Inflammatory macrophage (primary cell): ENCODE results near the gene LEMD3.
A peak's percentile ranks its signal among the peaks of the same experiment; 100 is the strongest.

Source experiments
- DNase-seq, 2 donors: peaks; one replicate each; pipeline ENCODE4 v3.0.0-alpha.2; 2020 to 2022
- total RNA-seq, 18 experiments: gene quantifications; one replicate each; lab custom pipeline; 2026; ENCODE audit warnings: mixed read lengths in 6 of 18, inconsistent platforms in 2 of 18; lab: John Stamatoyannopoulos, UW

LEMD3 gene
- 31.8 to 72.6 (median 48.6) reads per million in 18 experiments for total RNA-seq

- peak; percentile 80 to 91 for DNase-seq
Measured at GRCh38 chr12:65169320-65170208, at the start of gene LEMD3. LEMD3 (plus strand) TSS chr12:65169583; CDS start chr12:65169597, 14 bp downstream.

- DNase-seq: peak in 1 of 2 donors; percentile 8
Measured at GRCh38 chr12:65121049-65121955, 48.1 kb upstream of the LEMD3 start, which contains the start of gene WIF1. WIF1 (minus strand) TSS chr12:65121305; CDS start chr12:65121191, 114 bp downstream.

- no peak for DNase-seq
Measured at GRCh38 chr12:65121956-65122469, 47.4 kb upstream of the LEMD3 start.

DNA sequence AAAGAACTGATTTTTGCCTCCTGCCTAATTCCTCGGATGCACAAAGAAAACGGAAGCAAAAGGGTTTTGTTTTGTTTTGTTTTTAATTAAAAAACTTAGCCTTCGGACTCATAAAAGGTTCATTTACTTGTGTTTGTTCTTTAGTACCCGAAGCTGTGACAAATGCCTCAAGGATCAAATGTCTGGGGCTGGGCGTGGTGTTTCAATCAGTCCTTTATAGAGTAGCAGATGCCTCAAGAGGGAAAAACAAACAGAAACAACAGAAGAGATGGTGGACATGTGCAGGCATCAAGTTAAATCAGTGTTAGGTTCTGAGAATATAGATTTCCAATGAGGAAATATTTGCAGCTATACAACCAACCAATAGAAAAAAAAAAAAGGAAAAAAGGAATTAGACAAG lies 46.7 kb upstream of the LEMD3 start:
- no peak for DNase-seq

GRCh38 chr12:65123435-65124063 lies 45.8 kb upstream of the LEMD3 start:
- DNase-seq: peak; percentile 60 to 83

DNA sequence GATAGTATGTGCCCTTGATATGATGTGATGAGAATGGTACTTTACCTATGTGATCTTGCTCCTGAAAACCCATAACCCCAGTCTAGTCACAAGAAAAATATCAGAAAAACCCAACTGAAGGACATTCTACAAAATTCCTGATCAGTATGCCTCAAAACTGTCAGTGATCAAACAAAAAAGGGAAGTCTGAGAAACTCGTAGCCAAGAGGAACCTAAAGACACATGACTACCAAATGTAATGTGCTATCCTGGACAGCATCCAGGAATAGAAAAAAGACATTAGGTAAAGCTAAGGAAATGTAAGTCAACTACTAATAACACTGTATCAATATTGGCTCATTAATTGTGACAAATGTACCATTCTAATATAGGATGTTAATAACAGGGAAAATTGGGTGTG lies 44.1 kb upstream of the LEMD3 start:
- DNase-seq: peak; percentile 46 to 61

GRCh38 chr12:65125975-65126374 lies 43.4 kb upstream of the LEMD3 start:
- DNase-seq: no peak

DNA sequence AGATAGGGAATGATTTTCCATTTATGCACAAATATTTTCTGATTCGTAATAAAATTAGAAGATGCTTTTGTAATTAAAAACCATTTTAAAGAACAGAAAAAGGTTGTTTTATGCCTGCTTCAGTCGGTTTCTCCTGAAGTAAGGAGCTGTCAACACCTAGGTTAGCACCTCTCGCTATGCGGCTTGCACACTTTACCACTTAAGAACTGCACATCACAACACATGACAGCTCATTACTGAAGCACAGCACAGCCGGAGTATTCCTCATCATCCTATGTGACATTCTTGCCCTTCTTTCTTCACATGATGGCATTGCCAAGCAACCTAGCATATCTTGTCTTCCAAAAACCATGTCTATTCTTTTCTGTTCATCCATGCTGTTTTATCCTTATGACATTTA lies 42.9 kb upstream of the LEMD3 start:
- DNase-seq: no peak

- DNase-seq: no peak
Measured at GRCh38 chr12:65133879-65134278, 35.5 kb upstream of the LEMD3 start.

GRCh38 chr12:65139389-65139788 lies 30.0 kb upstream of the LEMD3 start:
- DNase-seq: no peak

GRCh38 chr12:65140738-65141137 lies 28.6 kb upstream of the LEMD3 start:
- DNase-seq: no peak

- DNase-seq: no peak
Measured at GRCh38 chr12:65147312-65147905, 22.0 kb upstream of the LEMD3 start.

DNA sequence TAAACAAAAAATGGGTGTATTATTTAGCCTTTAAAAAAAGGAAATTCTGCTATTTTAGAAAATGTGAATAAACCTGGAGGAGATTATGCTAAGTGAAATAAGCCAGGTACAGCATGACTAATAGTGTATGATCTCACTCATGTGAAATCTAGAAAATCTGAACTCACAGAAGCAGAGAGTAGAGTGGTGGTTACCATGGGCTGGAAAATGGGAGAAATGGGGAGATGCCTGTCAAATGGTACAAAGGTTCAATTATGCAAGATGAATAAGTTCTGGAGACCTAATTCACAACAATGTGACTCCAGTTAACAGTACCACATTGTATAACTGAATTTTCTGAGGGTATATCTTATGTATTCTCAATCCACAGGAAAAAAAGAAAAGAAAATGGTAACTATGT lies 17.4 kb upstream of the LEMD3 start:
- no peak for DNase-seq

DNA sequence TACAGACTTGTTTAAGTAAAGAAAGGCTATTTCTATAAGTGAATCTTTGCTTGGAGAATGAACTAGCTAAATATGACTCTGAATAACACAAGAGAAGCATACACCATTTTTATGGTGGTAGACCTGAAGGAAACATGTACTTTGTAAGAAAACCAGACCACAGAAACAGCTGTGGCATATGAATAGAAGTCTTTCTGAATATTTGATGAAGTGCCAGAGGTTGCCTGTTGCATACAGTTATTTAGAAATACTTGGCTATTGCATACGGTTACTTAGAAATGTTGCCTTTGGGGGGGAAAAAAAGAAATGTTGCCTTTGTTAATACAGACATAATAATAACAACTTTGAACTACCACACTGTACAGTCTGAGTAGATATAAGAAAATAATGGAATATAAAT lies 16.8 kb upstream of the LEMD3 start:
- no peak for DNase-seq

DNA sequence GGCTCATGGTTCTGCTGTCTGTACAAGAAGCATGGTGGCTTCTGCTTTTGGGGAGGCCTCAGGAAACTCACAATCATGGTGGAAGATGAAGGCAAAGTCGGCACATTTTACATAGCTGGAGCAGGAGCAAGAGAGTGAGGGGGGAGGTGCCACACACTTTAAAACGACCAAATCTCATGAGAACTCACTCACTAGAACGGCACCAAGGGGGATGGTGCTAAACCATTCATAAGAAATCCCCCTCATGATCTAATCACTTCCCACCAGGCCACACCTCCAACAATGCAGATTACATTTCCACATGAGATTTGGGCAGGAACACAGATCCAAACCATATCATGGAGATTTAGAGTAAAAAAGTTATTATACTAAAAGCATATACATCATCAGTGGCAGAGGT lies 13.6 kb upstream of the LEMD3 start:
- DNase-seq: no peak

GRCh38 chr12:65156366-65156841 lies 13.0 kb upstream of the LEMD3 start:
- peak; percentile 40 to 57 for DNase-seq

- DNase-seq: no peak
Measured at GRCh38 chr12:65157091-65157490, 12.3 kb upstream of the LEMD3 start.

DNA sequence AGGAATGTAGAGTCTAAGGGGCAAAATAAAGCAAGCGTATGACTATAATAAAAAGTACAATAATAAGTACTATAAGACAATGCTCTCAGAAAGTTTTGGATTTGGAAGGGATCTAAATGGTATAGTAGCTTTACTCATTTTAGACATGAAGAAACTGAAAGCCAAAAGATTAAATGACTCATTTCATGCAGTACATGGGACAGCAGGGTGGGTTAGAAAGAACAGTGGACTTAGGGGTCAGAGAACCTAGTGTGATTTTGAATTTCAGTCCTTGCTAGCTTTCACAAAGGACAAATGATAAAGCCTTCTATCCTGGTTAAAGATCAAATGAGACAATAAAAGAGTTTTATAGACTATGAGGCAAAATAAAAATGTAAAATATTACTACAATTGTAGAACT lies 6.8 kb upstream of the LEMD3 start:
- DNase-seq: no peak

DNA sequence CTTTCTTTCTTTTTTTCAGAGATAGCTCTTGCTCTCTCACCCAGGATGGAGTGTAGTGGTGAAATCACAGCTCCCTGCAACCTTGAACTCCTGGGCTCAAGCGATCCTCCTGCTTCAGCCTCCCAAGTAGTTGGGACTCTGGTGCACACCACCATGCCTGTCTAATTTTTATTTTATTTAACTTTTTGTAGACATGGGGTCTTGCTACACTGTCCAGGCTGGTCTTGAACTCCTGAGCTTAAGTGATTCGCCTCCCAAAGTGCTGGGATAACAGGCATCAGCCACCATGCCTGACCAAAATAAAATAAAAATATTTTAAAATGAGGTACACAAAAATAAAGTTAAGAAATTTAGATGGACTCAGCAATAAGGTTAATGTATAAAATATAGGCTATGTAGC lies 5.1 kb upstream of the LEMD3 start:
- no peak for DNase-seq

GRCh38 chr12:65164774-65165173 lies 4.6 kb upstream of the LEMD3 start:
- DNase-seq: no peak

GRCh38 chr12:65168681-65169319 lies 583 bp upstream of the LEMD3 start:
- DNase-seq: no peak
